BJ (cell line): ENCODE data around the gene MCC. TPM values are rescaled to one million over a fixed set of nuclear protein-coding genes. Genes with fewer than 3 reads are reported as not detected.

Experiments
- CTCF ChIA-PET: fragments of 350-600 bp; formaldehyde crosslinking; extraction: SDS; loops from one replicate; lab custom pipeline; 2021; ENCODE audit warnings: antibody characterized with exemption, inconsistent platforms; lab: Yijun Ruan, JAX
- POLR2A ChIA-PET: fragments of 300-600 bp; sonication (Branson Sonifier 250); formaldehyde crosslinking; extraction: SDS; loops from one replicate; lab custom pipeline; 2021; ENCODE audit warnings: antibody characterized with exemption; lab: Charles Lee
- DNase-seq: peaks from one replicate; pipeline ENCODE4 v3.0.0-alpha.2; 2011; ENCODE audit warnings: low read depth
- H3K27me3 ChIP-seq: 2 replicates; pipeline ENCODE4 v1.6.0; 2011; ENCODE audit warnings: low read length; ENCODE audit not compliant: control insufficient read depth, insufficient read depth
- H3K36me3 ChIP-seq: 2 replicates; pipeline ENCODE4 v1.5.1; 2011; ENCODE audit warnings: low read length; ENCODE audit not compliant: control insufficient read depth, insufficient read depth
- H3K4me3 ChIP-seq: 2 replicates; pipeline ENCODE4 v1.5.1; 2011; ENCODE audit warnings: low read depth, mild to moderate bottlenecking, control low read depth, low read length
- CTCF ChIP-seq: IDR thresholded peaks from 2 replicates; pipeline ENCODE4 v1.5.1; 2011; ENCODE audit warnings: low read depth, mild to moderate bottlenecking, control low read depth, inconsistent platforms, low read length, moderate library complexity; ENCODE audit not compliant: insufficient read depth
- polyA plus RNA-seq: library from polyadenylated mRNA; depleted of rRNA; stranded (reverse); fragments of >200 nt; gene quantifications from 2 replicates; pipeline ENCODE4 v1.2.3, GENCODE V29; 2011

The MCC gene
- polyA plus RNA-seq, 1 experiment = 2.3 TPM

GRCh38 chr5:113156271-113156877, 331.9 kb downstream of the MCC start:
- POLR2A ChIA-PET = no interaction called here
- CTCF ChIA-PET = no interaction called here
- no peaks in the 10 kb centered on the region for H3K36me3 ChIP-seq
- no peaks in the 10 kb centered on the region; the same call in 1 of the 2 replicates for H3K27me3 ChIP-seq
- TF ChIP-seq CTCF = no peak
- DNase-seq = no peak
- H3K4me3 ChIP-seq = no peak overlapping the region

- no peak overlapping the region for H3K4me3 ChIP-seq
- no peaks in the 10 kb centered on the region; the same call in 1 of the 2 replicates for H3K27me3 ChIP-seq
- ChIA-PET CTCF (interaction anchor here (0.8 to 1.9 kb wide), 3 partner anchors 12 to 157 kb away, joined by 3 to 6 read pairs (median 5); no protein-coding TSS in a partner anchor), POLR2A (no interaction called here)
- no peak for DNase-seq
- no peak for TF ChIP-seq CTCF
- no peaks in the 10 kb centered on the region for H3K36me3 ChIP-seq
These were observed 334.6 kb downstream of the MCC start for GRCh38 chr5:113153512-113154097.

- CTCF ChIA-PET = interaction anchor here (0.8 kb wide), 1 partner anchor 20 kb away, joined by 3 read pairs; no protein-coding TSS in a partner anchor
- DNase-seq = no peak
- no peak for TF ChIP-seq CTCF
- POLR2A ChIA-PET = no interaction called here
- no peak overlapping the region for H3K4me3 ChIP-seq
- no peaks in the 10 kb centered on the region for H3K36me3 ChIP-seq
- H3K27me3 ChIP-seq = no peaks in the 10 kb centered on the region; the same call in 1 of the 2 replicates
These were observed 335.9 kb downstream of the MCC start for GRCh38 chr5:113152380-113152740.

- TF ChIP-seq CTCF = no peak
- Histone ChIP-seq H3K36me3 (no peaks in the 10 kb centered on the region), H3K4me3 (no peak overlapping the region), H3K27me3 (no peaks in the 10 kb centered on the region; the same call in 1 of the 2 replicates)
- CTCF ChIA-PET = no interaction called here
- POLR2A ChIA-PET = no interaction called here
- no peak for DNase-seq
These were observed 336.4 kb downstream of the MCC start for GRCh38 chr5:113151641-113152379.

- no peak overlapping the region for H3K4me3 ChIP-seq
- no peaks in the 10 kb centered on the region; the same call in 1 of the 2 replicates for H3K27me3 ChIP-seq
- no peak for TF ChIP-seq CTCF
- no peaks in the 10 kb centered on the region for H3K36me3 ChIP-seq
- no peak for DNase-seq
- ChIA-PET POLR2A (no interaction called here), CTCF (no interaction called here)
These were observed 337.4 kb downstream of the MCC start for GRCh38 chr5:113150821-113151220.
